B cell (primary cell): Measurements from ENCODE around the gene COLGALT1. TPM values are rescaled to one million over a fixed set of nuclear protein-coding genes. Genes with fewer than 3 reads are reported as not detected.

Experiments used
- ATAC-seq: fragments of 200-7000 bp; cut with Tn5 transposase; one replicate; pipeline ENCODE4 v1.10.0; 2021; ENCODE audit warnings: low read depth, mild to moderate bottlenecking, moderate number of reproducible peaks, moderate library complexity
- CTCF ChIA-PET: fragments of 350-600 bp; sonication (Branson Sonifier 250); formaldehyde crosslinking; loops from one replicate; lab custom pipeline; 2021; ENCODE audit warnings: antibody characterized with exemption, inconsistent platforms; lab: Charles Lee
- POLR2A ChIA-PET: fragments of 350-600 bp; sonication (Branson Sonifier 250); formaldehyde crosslinking; loops from one replicate; lab custom pipeline; 2021; ENCODE audit warnings: antibody characterized with exemption; lab: Charles Lee
- DNase-seq: peaks from one replicate; pipeline ENCODE4 v3.0.0; 2013
- H2AFZ ChIP-seq: 2 replicates; pipeline ENCODE4 v1.6.1; 2012; ENCODE audit warnings: mild to moderate bottlenecking, low read depth, low read length; ENCODE audit not compliant: insufficient read depth, poor library complexity, severe bottlenecking
- H3K27ac ChIP-seq, 2 donors: 1 replicate in 1 of 2; 2 replicates in 1 of 2; pipeline ENCODE4 v1.5.1; 2012 to 2013; ENCODE audit warnings: low read length in 2 of 2, mild to moderate bottlenecking in 2 of 2, moderate library complexity in 1 of 2
- H3K27me3 ChIP-seq, 4 experiments: fragments of 200-600 bp in 1 of 4; sonication (generic) in 1 of 4; replicated peaks in 1 of 4; 1 replicate in 2 of 4; 2 replicates in 2 of 4; pipeline versions ENCODE4 v1.6.1 to v1.7.0; 2013 to 2016; ENCODE audit warnings: low read length in 3 of 4, mild to moderate bottlenecking in 2 of 4, mixed read lengths in 1 of 4, moderate library complexity in 1 of 4; ENCODE audit not compliant: insufficient read depth in 4 of 4, control insufficient read depth in 3 of 4; ENCODE audit errors: control extremely low read depth in 1 of 4
- H3K36me3 ChIP-seq, 2 experiments: replicated peaks in 1 of 2; 1 replicate in 1 of 2; 2 replicates in 1 of 2; pipeline versions ENCODE4 v1.6.1 to v1.7.1; 2013; ENCODE audit warnings: low read length in 1 of 2; ENCODE audit not compliant: insufficient read depth in 2 of 2, control insufficient read depth in 1 of 2; ENCODE audit errors: control extremely low read depth in 1 of 2, extremely low read depth in 1 of 2
- H3K4me1 ChIP-seq, 2 donors: fragments of 200-600 bp in 1 of 2; sonication (generic) in 1 of 2; 1 replicate in 1 of 2; 2 replicates in 1 of 2; pipeline versions ENCODE4 v1.5.1 to v1.6.1; 2013 to 2017; ENCODE audit warnings: low read length in 2 of 2; ENCODE audit not compliant: control insufficient read depth in 2 of 2, insufficient read depth in 2 of 2
- H3K4me2 ChIP-seq: replicated peaks from 2 replicates; pipeline ENCODE3; 2012; ENCODE audit warnings: mild to moderate bottlenecking, low read depth, low read length; ENCODE audit not compliant: poor library complexity, severe bottlenecking
- H3K4me3 ChIP-seq, 5 experiments: fragments of 200-600 bp in 1 of 5; sonication (generic) in 1 of 5; 1 replicate in 3 of 5; 2 replicates in 2 of 5; pipeline versions ENCODE4 v1.5.1 to v1.7.0; 2011 to 2016; ENCODE audit warnings: low read length in 4 of 5, mild to moderate bottlenecking in 4 of 5, low read depth in 2 of 5, control low read depth in 1 of 5, moderate library complexity in 1 of 5; ENCODE audit not compliant: insufficient read depth in 1 of 5; ENCODE audit errors: control extremely low read depth in 1 of 5, extremely low read depth in 1 of 5
- H3K79me2 ChIP-seq: fragments of 200-600 bp; sonication (generic); one replicate; pipeline ENCODE4 v1.6.0; 2016; ENCODE audit warnings: low read length; ENCODE audit not compliant: control insufficient read depth, insufficient read depth
- H3K9ac ChIP-seq: fragments of 200-600 bp; sonication (generic); 2 replicates; pipeline ENCODE4 v1.6.1; 2017; ENCODE audit warnings: mild to moderate bottlenecking, low read length, moderate library complexity
- H3K9me3 ChIP-seq, 3 donors: one replicate each; pipeline versions ENCODE4 v1.6.1 to v1.7.1; 2013; ENCODE audit warnings: low read length in 2 of 3; ENCODE audit not compliant: control insufficient read depth in 2 of 3, insufficient read depth in 1 of 3; ENCODE audit errors: control extremely low read depth in 1 of 3
- H4K20me1 ChIP-seq: 2 replicates; pipeline ENCODE4 v1.6.0; 2012; ENCODE audit warnings: mild to moderate bottlenecking, low read length; ENCODE audit not compliant: insufficient read depth, control insufficient read depth, poor library complexity, severe bottlenecking
- H3K27ac Mint-ChIP-seq: one replicate; pipeline ENCODE4 v1.8.0; 2021; ENCODE audit warnings: mixed read lengths
- H3K27me3 Mint-ChIP-seq: one replicate; pipeline ENCODE4 v1.8.0; 2021; ENCODE audit warnings: mixed read lengths
- H3K4me1 Mint-ChIP-seq: one replicate; pipeline ENCODE4 v1.8.0; 2021; ENCODE audit warnings: mixed read lengths
- H3K4me3 Mint-ChIP-seq: one replicate; pipeline ENCODE4 v1.8.0; 2021; ENCODE audit warnings: mixed read lengths
- H3K9me3 Mint-ChIP-seq: one replicate; pipeline ENCODE4 v1.8.0; 2022; ENCODE audit warnings: mixed read lengths; ENCODE audit not compliant: insufficient read depth
- CTCF ChIP-seq: fragments of 200-600 bp; IDR thresholded peaks from one replicate; pipeline ENCODE4 v1.8.0; 2022; ENCODE audit warnings: antibody characterized with exemption, mild to moderate bottlenecking
- EZH2 ChIP-seq: IDR thresholded peaks from 2 replicates; pipeline ENCODE4 v1.6.1; 2012; ENCODE audit warnings: borderline replicate concordance, low read depth, mild to moderate bottlenecking, moderate library complexity, low read length; ENCODE audit not compliant: insufficient read depth, poor library complexity, severe bottlenecking
- WGBS: methylation state at CpG from one replicate; pipeline ENCODE4 v1.1.5; 2013; ENCODE audit warnings: missing lambda C conversion rate; ENCODE audit not compliant: insufficient coverage; 5-methylcytosine and 5-hydroxymethylcytosine counted together
- intact Hi-C: fragments of 100-400 bp; cut with micrococcal nuclease; formaldehyde crosslinking; loops from one replicate; pipeline ENCODE4 v1.10.0; 2022
- polyA plus RNA-seq: library from polyadenylated mRNA; depleted of rRNA; stranded (reverse); fragments of >200 nt; gene quantifications from 2 replicates; pipeline ENCODE4 v1.2.3, GENCODE V29; 2012
- total RNA-seq, 2 donors: library from RNA; stranded (reverse); fragments of 120-200 nt in 1 of 2; gene quantifications; 1 replicate in 1 of 2; 2 replicates in 1 of 2; pipeline versions ENCODE4 v1.2.3 to v1.2.4, GENCODE V29; 2013 to 2022

COLGALT1 gene
- total and polyA plus RNA-seq, 2 donors (not counting 1 experiment from before 2014, with no cell fraction given), result 108 to 126 TPM

DNA sequence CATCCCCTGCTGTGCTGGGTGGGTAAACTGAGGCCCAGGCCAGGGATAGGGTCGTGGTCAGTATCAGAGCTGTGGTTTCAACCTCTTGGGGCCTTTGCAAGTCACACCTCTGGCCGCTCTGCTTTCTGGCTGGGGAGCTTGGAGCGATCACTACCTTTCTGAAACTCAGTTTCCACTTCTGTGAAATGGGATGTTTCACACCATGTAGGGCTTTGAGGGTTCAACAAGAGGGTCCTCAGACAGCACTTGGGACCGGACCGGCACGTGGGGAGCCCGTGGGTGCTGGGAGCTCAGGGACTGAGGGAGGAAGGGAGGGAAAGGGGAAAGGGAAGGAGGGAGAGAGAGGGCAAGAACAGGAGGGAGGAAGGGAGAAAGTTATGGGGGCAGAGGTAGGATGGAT lies 22.9 kb upstream of the COLGALT1 start:
- DNase-seq (no peak), ATAC-seq (no peak)
- no peak for TF ChIP-seq CTCF
- intact Hi-C loops, result no loop called here
- Histone ChIP-seq H3K27ac (peak overlapping the region in 1 of 2 donors; percentile 24), H3K36me3 (peaks cover 0 to 82% of the 10 kb centered on the region in 2 experiments), H3K4me1 (peaks cover 47 to 57% of the 10 kb centered on the region in 2 donors), H4K20me1 (peaks cover 96% of the 10 kb centered on the region), H2AFZ (no peak overlapping the region), H3K9ac (no peak overlapping the region), H3K9me3 (peaks cover 0 to 10% (median 2%) of the 10 kb centered on the region in 3 donors), H3K79me2 (peaks cover 86% of the 10 kb centered on the region), H3K4me2 (no peak overlapping the region), H3K4me3 (no peak overlapping the region), H3K27me3 (no peaks in the 10 kb centered on the region)
- Mint-ChIP-seq H3K27ac (peak overlapping the region; percentile 59), H3K27me3 (no peaks in the 10 kb centered on the region), H3K4me1 (peaks cover 50% of the 10 kb centered on the region), H3K9me3 (no peaks in the 10 kb centered on the region), H3K4me3 (no peak overlapping the region)
- 90% methylated on average over 4 of the region's 7 CpGs for WGBS
- POLR2A ChIA-PET, result no interaction called here
- CTCF ChIA-PET, result interaction anchor here (0.6 kb wide), 1 partner anchor 41 kb away, joined by 3 read pairs; no protein-coding TSS in a partner anchor

DNA sequence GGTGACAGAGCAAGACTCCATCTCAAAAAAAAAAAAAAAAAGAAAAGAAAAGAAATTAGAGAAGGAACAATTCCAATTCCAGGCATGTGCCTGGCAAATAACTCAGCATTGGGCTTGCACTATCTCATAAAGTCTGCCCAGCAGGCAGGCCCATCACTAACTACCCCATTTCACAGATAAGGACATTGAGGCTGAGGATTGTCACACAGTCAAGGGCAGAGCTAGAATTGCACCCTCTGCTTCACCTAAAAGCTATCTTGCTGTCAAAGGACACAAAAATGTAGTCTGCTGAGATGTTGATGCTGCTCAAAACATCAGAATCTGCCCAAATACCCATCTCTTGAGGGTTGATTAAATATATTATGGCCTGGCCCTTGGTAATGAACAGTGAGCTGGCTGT lies 20.7 kb upstream of the COLGALT1 start:
- Mint-ChIP-seq H3K27ac (no peak overlapping the region), H3K4me1 (peaks cover 49% of the 10 kb centered on the region), H3K9me3 (no peaks in the 10 kb centered on the region), H3K4me3 (no peak overlapping the region), H3K27me3 (no peaks in the 10 kb centered on the region)
- peaks cover 70% of the 10 kb centered on the region for H3K79me2 ChIP-seq
- no peak overlapping the region for H2AFZ ChIP-seq
- ATAC-seq (no peak), DNase-seq (no peak)
- H3K4me1 ChIP-seq, result peaks cover 47 to 61% of the 10 kb centered on the region in 2 donors
- H3K36me3 ChIP-seq, result peaks cover 1 to 82% of the 10 kb centered on the region in 2 experiments
- no peak overlapping the region for H3K27ac ChIP-seq
- no peaks in the 10 kb centered on the region for H3K27me3 ChIP-seq
- peaks cover 96% of the 10 kb centered on the region for H4K20me1 ChIP-seq
- intact Hi-C loops, result no loop called here
- H3K4me2 ChIP-seq, result no peak overlapping the region
- ChIA-PET POLR2A (interaction anchor here (0.6 to 0.9 kb wide), 2 partner anchors 12 to 65 kb away, joined by 4 to 10 read pairs; partner anchors contain the start of gene SLC27A1), CTCF (no interaction called here)
- no peak overlapping the region for H3K4me3 ChIP-seq
- peaks cover 0 to 9% (median 0%) of the 10 kb centered on the region in 3 donors for H3K9me3 ChIP-seq
- TF ChIP-seq CTCF (no peak), EZH2 (no peak)
- no peak overlapping the region for H3K9ac ChIP-seq
